ENCODE data around the gene ZNF318. TPM values are rescaled to one million over a fixed set of nuclear protein-coding genes. Genes with fewer than 3 reads are reported as not detected.

ZNF318 gene
- total and polyA plus RNA-seq, 10 of the 15 experiments (the other 5 are each of a cell fraction or from before 2014, with no cell fraction given), result 3.4 to 79.8 (median 13.7) TPM

DNA sequence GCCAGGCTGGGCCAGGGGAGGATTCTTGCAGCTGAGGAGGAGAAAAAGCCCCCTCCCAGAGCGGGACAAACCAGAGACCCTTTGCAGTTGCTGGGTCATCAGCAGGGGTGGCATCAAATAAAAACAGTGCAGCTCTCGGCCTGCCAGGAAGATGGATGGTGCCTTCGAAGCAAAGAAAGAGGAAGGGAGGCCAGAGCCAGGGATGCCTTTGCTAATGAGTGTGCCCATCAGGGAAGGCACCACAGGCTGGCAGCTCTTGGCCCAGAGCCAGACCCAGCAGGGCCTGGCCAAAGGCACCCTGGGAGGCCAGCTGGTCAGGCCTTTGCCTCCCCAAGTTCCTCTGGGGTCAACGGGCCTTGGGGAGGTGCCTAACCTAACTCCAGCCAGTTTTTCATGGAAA lies 26.3 kb upstream of the ZNF318 start:
- ChIA-PET POLR2A (interaction anchor here (0.5 to 7.8 kb wide), 3 partner anchors 28 to 578 kb away, joined by 4 to 91 read pairs (median 5); partner anchors contain the start of gene ZNF318), SMC1A (ENCODE audit: uncharacterized antibody, unreplicated experiment) (interaction anchor here (0.7 to 27.6 kb wide), 10 partner anchors 9 to 132 kb away, joined by 3 to 616 read pairs (median 4); partner anchors contain the start of genes CRIP3 and ZNF318), CTCF (interaction anchor here (1.1 to 7.6 kb wide), 10 partner anchors 9 to 167 kb away, joined by 3 to 118 read pairs (median 6); partner anchors contain the start of genes CRIP3 and DNPH1), RAD21 (ENCODE audit: unreplicated experiment) (interaction anchor here (0.8 to 7.5 kb wide), 7 partner anchors 9 to 127 kb away, joined by 3 to 57 read pairs (median 4); partner anchors contain the start of genes ABCC10 and ZNF318)
- no peak overlapping the region for H3K27ac ChIP-seq (ENCODE audit: control insufficient read depth, insufficient read depth)
- H3K79me2 ChIP-seq (ENCODE audit: control insufficient read depth, insufficient read depth, low read length), result peaks cover 33% of the 10 kb centered on the region
- H3K9ac ChIP-seq (ENCODE audit: control insufficient read depth, insufficient read depth, low read length), result no peak overlapping the region
- no peak for FAIRE-seq
- H2AFZ ChIP-seq (ENCODE audit: control insufficient read depth, low read depth, low read length), result no peak overlapping the region
- intact Hi-C loops (cut with micrococcal nuclease; ENCODE audit: unreplicated experiment) (no loop called here), in situ Hi-C loops (cut with MboI) (no loop called here)
- WGBS (ENCODE audit: insufficient coverage, insufficient replicate concordance, low lambda C conversion rate, missing lambda C conversion rate), result 71% methylated on average over 4 of the region's 4 CpGs
- H3K27me3 ChIP-seq (replicated peaks in 1 of 2; ENCODE audit: control insufficient read depth in 2 of 2, insufficient read depth in 2 of 2, low read length in 1 of 2), result no peaks in the 10 kb centered on the region
- no peaks in the 10 kb centered on the region for H3K9me3 ChIP-seq (replicated peaks; ENCODE audit: control insufficient read depth, insufficient read depth, low read length)
- no peaks in the 10 kb centered on the region for H3K36me3 ChIP-seq (ENCODE audit: control insufficient read depth in 2 of 2, insufficient read depth in 2 of 2, low read length in 1 of 2)
- peaks cover 6% of the 10 kb centered on the region; the same call in 1 of the 2 replicates for H3K4me1 ChIP-seq (ENCODE audit: control insufficient read depth, insufficient read depth, low read length)
- no peak for DNase-seq (ENCODE audit: low read depth, low spot score)
- BruUV-seq (replicated peaks), result no TSS peak
- H3K4me3 ChIP-seq, result no peak overlapping the region
- TF ChIP-seq POLR2AphosphoS5 (IDR thresholded peaks at IDR 0.05; ENCODE audit: low read length) (no peak), NFIC (IDR thresholded peaks at IDR 0.05; ENCODE audit: low read depth, low read length) (no peak), NRF1 (conservative IDR thresholded peaks at IDR 0.05; ENCODE audit: low read depth, low read length) (no peak), RFX5 (IDR thresholded peaks at IDR 0.05; ENCODE audit: low read depth, low read length) (no peak), ETV6 (conservative IDR thresholded peaks at IDR 0.05 in 1 of 2, IDR thresholded peaks at IDR 0.05 in 1 of 2; ENCODE audit: borderline replicate concordance in 1 of 2, low read depth in 1 of 2) (no peak), ZSCAN29 (IDR thresholded peaks at IDR 0.05) (no peak), SUZ12 (IDR thresholded peaks at IDR 0.05; ENCODE audit: unreplicated experiment) (no peak)
- TF ChIP-seq, protein P1, sequence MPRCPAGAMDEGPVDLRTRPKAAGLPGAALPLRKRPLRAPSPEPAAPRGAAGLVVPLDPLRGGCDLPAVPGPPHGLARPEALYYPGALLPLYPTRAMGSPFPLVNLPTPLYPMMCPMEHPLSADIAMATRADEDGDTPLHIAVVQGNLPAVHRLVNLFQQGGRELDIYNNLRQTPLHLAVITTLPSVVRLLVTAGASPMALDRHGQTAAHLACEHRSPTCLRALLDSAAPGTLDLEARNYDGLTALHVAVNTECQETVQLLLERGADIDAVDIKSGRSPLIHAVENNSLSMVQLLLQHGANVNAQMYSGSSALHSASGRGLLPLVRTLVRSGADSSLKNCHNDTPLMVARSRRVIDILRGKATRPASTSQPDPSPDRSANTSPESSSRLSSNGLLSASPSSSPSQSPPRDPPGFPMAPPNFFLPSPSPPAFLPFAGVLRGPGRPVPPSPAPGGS (IDR thresholded peaks at IDR 0.05; ENCODE audit: borderline replicate concordance, insufficient read depth, low read depth, low read length, poor library complexity, severe bottlenecking), result no peak
- TF ChIP-seq, protein P2, sequence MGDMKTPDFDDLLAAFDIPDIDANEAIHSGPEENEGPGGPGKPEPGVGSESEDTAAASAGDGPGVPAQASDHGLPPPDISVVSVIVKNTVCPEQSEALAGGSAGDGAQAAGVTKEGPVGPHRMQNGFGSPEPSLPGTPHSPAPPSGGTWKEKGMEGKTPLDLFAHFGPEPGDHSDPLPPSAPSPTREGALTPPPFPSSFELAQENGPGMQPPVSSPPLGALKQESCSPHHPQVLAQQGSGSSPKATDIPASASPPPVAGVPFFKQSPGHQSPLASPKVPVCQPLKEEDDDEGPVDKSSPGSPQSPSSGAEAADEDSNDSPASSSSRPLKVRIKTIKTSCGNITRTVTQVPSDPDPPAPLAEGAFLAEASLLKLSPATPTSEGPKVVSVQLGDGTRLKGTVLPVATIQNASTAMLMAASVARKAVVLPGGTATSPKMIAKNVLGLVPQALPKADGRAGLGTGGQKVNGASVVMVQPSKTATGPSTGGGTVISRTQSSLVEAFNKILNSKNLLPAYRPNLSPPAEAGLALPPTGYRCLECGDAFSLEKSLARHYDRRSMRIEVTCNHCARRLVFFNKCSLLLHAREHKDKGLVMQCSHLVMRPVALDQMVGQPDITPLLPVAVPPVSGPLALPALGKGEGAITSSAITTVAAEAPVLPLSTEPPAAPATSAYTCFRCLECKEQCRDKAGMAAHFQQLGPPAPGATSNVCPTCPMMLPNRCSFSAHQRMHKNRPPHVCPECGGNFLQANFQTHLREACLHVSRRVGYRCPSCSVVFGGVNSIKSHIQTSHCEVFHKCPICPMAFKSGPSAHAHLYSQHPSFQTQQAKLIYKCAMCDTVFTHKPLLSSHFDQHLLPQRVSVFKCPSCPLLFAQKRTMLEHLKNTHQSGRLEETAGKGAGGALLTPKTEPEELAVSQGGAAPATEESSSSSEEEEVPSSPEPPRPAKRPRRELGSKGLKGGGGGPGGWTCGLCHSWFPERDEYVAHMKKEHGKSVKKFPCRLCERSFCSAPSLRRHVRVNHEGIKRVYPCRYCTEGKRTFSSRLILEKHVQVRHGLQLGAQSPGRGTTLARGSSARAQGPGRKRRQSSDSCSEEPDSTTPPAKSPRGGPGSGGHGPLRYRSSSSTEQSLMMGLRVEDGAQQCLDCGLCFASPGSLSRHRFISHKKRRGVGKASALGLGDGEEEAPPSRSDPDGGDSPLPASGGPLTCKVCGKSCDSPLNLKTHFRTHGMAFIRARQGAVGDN (IDR thresholded peaks at IDR 0.05), result no peak
- no peak for ATAC-seq
- no peaks in the 10 kb centered on the region for H4K20me1 ChIP-seq (ENCODE audit: control insufficient read depth, insufficient read depth)
- H3K4me2 ChIP-seq (ENCODE audit: control insufficient read depth, insufficient read depth), result no peak overlapping the region
